ENCODE data around the gene LUZP1. TPM values are rescaled to one million over a fixed set of nuclear protein-coding genes. Genes with fewer than 3 reads are reported as not detected.

LUZP1 gene
- total and polyA plus RNA-seq, 2 experiments from 2014 or later = 45.7 to 152 TPM

DNA sequence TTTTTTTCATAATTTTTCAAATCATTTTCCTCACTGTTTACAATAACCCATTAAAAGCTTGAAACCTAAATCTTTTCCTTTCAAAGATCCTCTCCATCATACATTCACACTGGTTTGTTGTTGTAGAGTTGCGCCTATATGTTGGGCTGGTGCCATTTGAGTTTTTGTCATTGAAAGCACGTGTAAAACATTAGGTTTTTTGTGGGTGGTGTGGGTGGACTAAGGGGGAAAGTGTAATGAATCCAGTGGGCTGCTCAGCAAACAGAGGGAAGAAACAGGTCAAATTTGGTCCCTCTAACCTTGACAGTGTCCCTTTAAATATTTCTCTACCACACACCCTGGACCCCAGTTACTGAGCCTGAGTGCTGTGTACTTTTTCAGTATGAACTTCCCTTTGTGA is 102.6 kb downstream of the LUZP1 start:
- Histone ChIP-seq H3K36me3 (ENCODE audit: insufficient read depth) (peaks cover 39% of the 10 kb centered on the region), H3K4me2 (no peak overlapping the region), H3K4me3 (no peak overlapping the region), H3F3A (replicated peaks; ENCODE audit: low read depth) (no peaks in the 10 kb centered on the region), H3K79me2 (replicated peaks; ENCODE audit: insufficient read depth) (peaks cover 46% of the 10 kb centered on the region), H2AFZ (no peak overlapping the region), H4K20me1 (replicated peaks; ENCODE audit: insufficient read depth) (peaks cover 14% of the 10 kb centered on the region; the same call in 1 of the 2 replicates), H3K27me3 (ENCODE audit: insufficient read depth) (no peaks in the 10 kb centered on the region), H3K9me2 (ENCODE audit: insufficient read depth) (no peaks in the 10 kb centered on the region), H3K27ac (ENCODE audit: low read depth) (no peak overlapping the region), H3K4me1 (ENCODE audit: insufficient read depth) (no peaks in the 10 kb centered on the region)
- no peak for DNase-seq (ENCODE audit: low spot score)
- H3K9me3 Mint-ChIP-seq = no peaks in the 10 kb centered on the region
- H3K27ac Mint-ChIP-seq = no peak overlapping the region
- no peak for TF ChIP-seq EZH2 (IDR thresholded peaks at IDR 0.05; ENCODE audit: low read depth, unreplicated experiment)
- no peak for TF ChIP-seq JUNB (IDR thresholded peaks at IDR 0.05; ENCODE audit: unreplicated experiment)
- TF ChIP-seq ZNF114 (CRISPR knock-in tag; IDR thresholded peaks at IDR 0.05) = no peak
- TF ChIP-seq, protein P1, sequence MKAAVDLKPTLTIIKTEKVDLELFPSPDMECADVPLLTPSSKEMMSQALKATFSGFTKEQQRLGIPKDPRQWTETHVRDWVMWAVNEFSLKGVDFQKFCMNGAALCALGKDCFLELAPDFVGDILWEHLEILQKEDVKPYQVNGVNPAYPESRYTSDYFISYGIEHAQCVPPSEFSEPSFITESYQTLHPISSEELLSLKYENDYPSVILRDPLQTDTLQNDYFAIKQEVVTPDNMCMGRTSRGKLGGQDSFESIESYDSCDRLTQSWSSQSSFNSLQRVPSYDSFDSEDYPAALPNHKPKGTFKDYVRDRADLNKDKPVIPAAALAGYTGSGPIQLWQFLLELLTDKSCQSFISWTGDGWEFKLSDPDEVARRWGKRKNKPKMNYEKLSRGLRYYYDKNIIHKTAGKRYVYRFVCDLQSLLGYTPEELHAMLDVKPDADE (IDR thresholded peaks at IDR 0.05) = no peak
- no peak for TF ChIP-seq EZH2phosphoT487 (IDR thresholded peaks at IDR 0.05; ENCODE audit: unreplicated experiment)
- no peak for TF ChIP-seq STAT1 (IDR thresholded peaks at IDR 0.05; ENCODE audit: unreplicated experiment)
- TF ChIP-seq NANOG (IDR thresholded peaks at IDR 0.05; ENCODE audit: borderline replicate concordance) = no peak
- TF ChIP-seq, protein P2, sequence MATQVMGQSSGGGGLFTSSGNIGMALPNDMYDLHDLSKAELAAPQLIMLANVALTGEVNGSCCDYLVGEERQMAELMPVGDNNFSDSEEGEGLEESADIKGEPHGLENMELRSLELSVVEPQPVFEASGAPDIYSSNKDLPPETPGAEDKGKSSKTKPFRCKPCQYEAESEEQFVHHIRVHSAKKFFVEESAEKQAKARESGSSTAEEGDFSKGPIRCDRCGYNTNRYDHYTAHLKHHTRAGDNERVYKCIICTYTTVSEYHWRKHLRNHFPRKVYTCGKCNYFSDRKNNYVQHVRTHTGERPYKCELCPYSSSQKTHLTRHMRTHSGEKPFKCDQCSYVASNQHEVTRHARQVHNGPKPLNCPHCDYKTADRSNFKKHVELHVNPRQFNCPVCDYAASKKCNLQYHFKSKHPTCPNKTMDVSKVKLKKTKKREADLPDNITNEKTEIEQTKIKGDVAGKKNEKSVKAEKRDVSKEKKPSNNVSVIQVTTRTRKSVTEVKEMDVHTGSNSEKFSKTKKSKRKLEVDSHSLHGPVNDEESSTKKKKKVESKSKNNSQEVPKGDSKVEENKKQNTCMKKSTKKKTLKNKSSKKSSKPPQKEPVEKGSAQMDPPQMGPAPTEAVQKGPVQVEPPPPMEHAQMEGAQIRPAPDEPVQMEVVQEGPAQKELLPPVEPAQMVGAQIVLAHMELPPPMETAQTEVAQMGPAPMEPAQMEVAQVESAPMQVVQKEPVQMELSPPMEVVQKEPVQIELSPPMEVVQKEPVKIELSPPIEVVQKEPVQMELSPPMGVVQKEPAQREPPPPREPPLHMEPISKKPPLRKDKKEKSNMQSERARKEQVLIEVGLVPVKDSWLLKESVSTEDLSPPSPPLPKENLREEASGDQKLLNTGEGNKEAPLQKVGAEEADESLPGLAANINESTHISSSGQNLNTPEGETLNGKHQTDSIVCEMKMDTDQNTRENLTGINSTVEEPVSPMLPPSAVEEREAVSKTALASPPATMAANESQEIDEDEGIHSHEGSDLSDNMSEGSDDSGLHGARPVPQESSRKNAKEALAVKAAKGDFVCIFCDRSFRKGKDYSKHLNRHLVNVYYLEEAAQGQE (IDR thresholded peaks at IDR 0.05; ENCODE audit: unreplicated experiment) = no peak
- no peak for TF ChIP-seq CREB1 (CRISPR knock-in tag; IDR thresholded peaks at IDR 0.05; ENCODE audit: low read depth)
- no peak for TF ChIP-seq POLR2AphosphoS5 (IDR thresholded peaks at IDR 0.05; ENCODE audit: low read depth)
- TF ChIP-seq, protein P3, sequence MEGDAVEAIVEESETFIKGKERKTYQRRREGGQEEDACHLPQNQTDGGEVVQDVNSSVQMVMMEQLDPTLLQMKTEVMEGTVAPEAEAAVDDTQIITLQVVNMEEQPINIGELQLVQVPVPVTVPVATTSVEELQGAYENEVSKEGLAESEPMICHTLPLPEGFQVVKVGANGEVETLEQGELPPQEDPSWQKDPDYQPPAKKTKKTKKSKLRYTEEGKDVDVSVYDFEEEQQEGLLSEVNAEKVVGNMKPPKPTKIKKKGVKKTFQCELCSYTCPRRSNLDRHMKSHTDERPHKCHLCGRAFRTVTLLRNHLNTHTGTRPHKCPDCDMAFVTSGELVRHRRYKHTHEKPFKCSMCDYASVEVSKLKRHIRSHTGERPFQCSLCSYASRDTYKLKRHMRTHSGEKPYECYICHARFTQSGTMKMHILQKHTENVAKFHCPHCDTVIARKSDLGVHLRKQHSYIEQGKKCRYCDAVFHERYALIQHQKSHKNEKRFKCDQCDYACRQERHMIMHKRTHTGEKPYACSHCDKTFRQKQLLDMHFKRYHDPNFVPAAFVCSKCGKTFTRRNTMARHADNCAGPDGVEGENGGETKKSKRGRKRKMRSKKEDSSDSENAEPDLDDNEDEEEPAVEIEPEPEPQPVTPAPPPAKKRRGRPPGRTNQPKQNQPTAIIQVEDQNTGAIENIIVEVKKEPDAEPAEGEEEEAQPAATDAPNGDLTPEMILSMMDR (conservative IDR thresholded peaks at IDR 0.05; ENCODE audit: low read depth in 2 of 2) = no peak
- TF ChIP-seq ZNF331 (CRISPR knock-in tag; IDR thresholded peaks at IDR 0.05; ENCODE audit: low read depth) = no peak
- TF ChIP-seq, protein P4, sequence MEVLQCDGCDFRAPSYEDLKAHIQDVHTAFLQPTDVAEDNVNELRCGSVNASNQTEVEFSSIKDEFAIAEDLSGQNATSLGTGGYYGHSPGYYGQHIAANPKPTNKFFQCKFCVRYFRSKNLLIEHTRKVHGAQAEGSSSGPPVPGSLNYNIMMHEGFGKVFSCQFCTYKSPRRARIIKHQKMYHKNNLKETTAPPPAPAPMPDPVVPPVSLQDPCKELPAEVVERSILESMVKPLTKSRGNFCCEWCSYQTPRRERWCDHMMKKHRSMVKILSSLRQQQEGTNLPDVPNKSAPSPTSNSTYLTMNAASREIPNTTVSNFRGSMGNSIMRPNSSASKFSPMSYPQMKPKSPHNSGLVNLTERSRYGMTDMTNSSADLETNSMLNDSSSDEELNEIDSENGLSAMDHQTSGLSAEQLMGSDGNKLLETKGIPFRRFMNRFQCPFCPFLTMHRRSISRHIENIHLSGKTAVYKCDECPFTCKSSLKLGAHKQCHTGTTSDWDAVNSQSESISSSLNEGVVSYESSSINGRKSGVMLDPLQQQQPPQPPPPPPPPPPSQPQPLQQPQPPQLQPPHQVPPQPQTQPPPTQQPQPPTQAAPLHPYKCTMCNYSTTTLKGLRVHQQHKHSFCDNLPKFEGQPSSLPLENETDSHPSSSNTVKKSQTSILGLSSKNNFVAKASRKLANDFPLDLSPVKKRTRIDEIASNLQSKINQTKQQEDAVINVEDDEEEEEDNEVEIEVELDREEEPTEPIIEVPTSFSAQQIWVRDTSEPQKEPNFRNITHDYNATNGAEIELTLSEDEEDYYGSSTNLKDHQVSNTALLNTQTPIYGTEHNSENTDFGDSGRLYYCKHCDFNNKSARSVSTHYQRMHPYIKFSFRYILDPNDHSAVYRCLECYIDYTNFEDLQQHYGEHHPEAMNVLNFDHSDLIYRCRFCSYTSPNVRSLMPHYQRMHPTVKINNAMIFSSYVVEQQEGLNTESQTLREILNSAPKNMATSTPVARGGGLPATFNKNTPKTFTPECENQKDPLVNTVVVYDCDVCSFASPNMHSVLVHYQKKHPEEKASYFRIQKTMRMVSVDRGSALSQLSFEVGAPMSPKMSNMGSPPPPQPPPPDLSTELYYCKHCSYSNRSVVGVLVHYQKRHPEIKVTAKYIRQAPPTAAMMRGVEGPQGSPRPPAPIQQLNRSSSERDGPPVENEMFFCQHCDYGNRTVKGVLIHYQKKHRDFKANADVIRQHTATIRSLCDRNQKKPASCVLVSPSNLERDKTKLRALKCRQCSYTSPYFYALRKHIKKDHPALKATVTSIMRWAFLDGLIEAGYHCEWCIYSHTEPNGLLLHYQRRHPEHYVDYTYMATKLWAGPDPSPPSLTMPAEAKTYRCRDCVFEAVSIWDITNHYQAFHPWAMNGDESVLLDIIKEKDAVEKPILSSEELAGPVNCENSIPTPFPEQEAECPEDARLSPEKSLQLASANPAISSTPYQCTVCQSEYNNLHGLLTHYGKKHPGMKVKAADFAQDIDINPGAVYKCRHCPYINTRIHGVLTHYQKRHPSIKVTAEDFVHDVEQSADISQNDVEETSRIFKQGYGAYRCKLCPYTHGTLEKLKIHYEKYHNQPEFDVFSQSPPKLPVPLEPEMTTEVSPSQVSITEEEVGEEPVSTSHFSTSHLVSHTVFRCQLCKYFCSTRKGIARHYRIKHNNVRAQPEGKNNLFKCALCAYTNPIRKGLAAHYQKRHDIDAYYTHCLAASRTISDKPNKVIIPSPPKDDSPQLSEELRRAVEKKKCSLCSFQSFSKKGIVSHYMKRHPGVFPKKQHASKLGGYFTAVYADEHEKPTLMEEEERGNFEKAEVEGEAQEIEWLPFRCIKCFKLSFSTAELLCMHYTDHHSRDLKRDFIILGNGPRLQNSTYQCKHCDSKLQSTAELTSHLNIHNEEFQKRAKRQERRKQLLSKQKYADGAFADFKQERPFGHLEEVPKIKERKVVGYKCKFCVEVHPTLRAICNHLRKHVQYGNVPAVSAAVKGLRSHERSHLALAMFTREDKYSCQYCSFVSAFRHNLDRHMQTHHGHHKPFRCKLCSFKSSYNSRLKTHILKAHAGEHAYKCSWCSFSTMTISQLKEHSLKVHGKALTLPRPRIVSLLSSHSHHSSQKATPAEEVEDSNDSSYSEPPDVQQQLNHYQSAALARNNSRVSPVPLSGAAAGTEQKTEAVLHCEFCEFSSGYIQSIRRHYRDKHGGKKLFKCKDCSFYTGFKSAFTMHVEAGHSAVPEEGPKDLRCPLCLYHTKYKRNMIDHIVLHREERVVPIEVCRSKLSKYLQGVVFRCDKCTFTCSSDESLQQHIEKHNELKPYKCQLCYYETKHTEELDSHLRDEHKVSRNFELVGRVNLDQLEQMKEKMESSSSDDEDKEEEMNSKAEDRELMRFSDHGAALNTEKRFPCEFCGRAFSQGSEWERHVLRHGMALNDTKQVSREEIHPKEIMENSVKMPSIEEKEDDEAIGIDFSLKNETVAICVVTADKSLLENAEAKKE (CRISPR knock-in tag; IDR thresholded peaks at IDR 0.05) = no peak
- no peak overlapping the region for H3K4me3 Mint-ChIP-seq
- H3K4me1 Mint-ChIP-seq = no peaks in the 10 kb centered on the region
- no peaks in the 10 kb centered on the region for H3K27me3 Mint-ChIP-seq (ENCODE audit: insufficient read depth, low read depth, poor library complexity)
- no peak for ATAC-seq
- peaks cover 83% of the 10 kb centered on the region for H3K36me3 Mint-ChIP-seq (ENCODE audit: low read depth)

Measured in GM23338 (cell line).